Ishikawa (cell line): ENCODE results near the gene CEACAM16.

Experiments used
- CEBPB ChIP-seq: IDR thresholded peaks from 2 replicates; pipeline ENCODE4 v1.6.1; 2012
- EP300 ChIP-seq: IDR thresholded peaks from 2 replicates; pipeline ENCODE4 v1.6.1; 2012; ENCODE audit warnings: borderline replicate concordance
- FOXM1 ChIP-seq: IDR thresholded peaks from 2 replicates; pipeline ENCODE4 v1.6.1; 2012; ENCODE audit warnings: low read depth, borderline replicate concordance
- TAF1 ChIP-seq: IDR thresholded peaks from 2 replicates; pipeline ENCODE4 v1.6.1; 2012; ENCODE audit warnings: low read depth, mild to moderate bottlenecking
- YY1 ChIP-seq: IDR thresholded peaks from 2 replicates; pipeline ENCODE4 v1.6.1; 2012; ENCODE audit warnings: low read depth
- TF ChIP-seq, protein P1 (sequence below): IDR thresholded peaks from 2 replicates; pipeline ENCODE4 v1.6.1; 2012

GRCh38 chr19:44685877-44686276, 13.1 kb upstream of the CEACAM16 start:
- TF ChIP-seq, protein P1, sequence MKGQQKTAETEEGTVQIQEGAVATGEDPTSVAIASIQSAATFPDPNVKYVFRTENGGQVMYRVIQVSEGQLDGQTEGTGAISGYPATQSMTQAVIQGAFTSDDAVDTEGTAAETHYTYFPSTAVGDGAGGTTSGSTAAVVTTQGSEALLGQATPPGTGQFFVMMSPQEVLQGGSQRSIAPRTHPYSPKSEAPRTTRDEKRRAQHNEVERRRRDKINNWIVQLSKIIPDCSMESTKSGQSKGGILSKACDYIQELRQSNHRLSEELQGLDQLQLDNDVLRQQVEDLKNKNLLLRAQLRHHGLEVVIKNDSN: no peak
- no peak for TF ChIP-seq TAF1
- TF ChIP-seq EP300: no peak
- no peak for TF ChIP-seq YY1
- TF ChIP-seq FOXM1: no peak
- TF ChIP-seq CEBPB: no peak
